Loucy (cell line): ENCODE data around the gene NGEF.

Experiments
- H2AFZ ChIP-seq: fragments of 200-600 bp; sonication (generic); 2 replicates; pipeline ENCODE4 v1.6.0; 2016; ENCODE audit warnings: antibody characterized with exemption, mild to moderate bottlenecking, low read length, moderate library complexity
- H3F3A ChIP-seq: fragments of 200-600 bp; 2 replicates; pipeline ENCODE4 v1.6.0; 2016; ENCODE audit warnings: antibody characterized with exemption, low read depth, mild to moderate bottlenecking
- H3K27me3 ChIP-seq: fragments of 200-600 bp; sonication (generic); 2 replicates; pipeline ENCODE4 v1.6.1; 2014; ENCODE audit warnings: low read length, mild to moderate bottlenecking; ENCODE audit not compliant: insufficient read depth, poor library complexity, severe bottlenecking
- H3K36me3 ChIP-seq: fragments of 200-600 bp; sonication (generic); 2 replicates; pipeline ENCODE4 v1.6.1; 2016; ENCODE audit warnings: low read length; ENCODE audit not compliant: insufficient read depth
- H3K4me1 ChIP-seq: fragments of 200-600 bp; sonication (generic); 2 replicates; pipeline ENCODE4 v1.5.1; 2014; ENCODE audit warnings: low read length, mild to moderate bottlenecking; ENCODE audit not compliant: insufficient read depth, poor library complexity, severe bottlenecking
- H3K4me2 ChIP-seq: fragments of 200-600 bp; sonication (generic); 2 replicates; pipeline ENCODE4 v1.6.0; 2014; ENCODE audit warnings: antibody characterized with exemption, low read length, low read depth, mild to moderate bottlenecking; ENCODE audit not compliant: poor library complexity, severe bottlenecking
- H3K4me3 ChIP-seq: fragments of 200-600 bp; sonication (generic); 2 replicates; pipeline ENCODE4 v1.5.1; 2014; ENCODE audit warnings: low read length, mild to moderate bottlenecking, mixed read lengths; ENCODE audit not compliant: poor library complexity, severe bottlenecking
- H3K79me2 ChIP-seq: fragments of 200-600 bp; sonication (generic); 2 replicates; pipeline ENCODE4 v1.6.1; 2014; ENCODE audit warnings: low read length; ENCODE audit not compliant: insufficient read depth
- H3K9ac ChIP-seq: fragments of 200-600 bp; sonication (generic); 2 replicates; pipeline ENCODE4 v1.6.0; 2014; ENCODE audit warnings: mild to moderate bottlenecking, low read depth, low read length, moderate library complexity; ENCODE audit not compliant: poor library complexity, severe bottlenecking
- H3K9me2 ChIP-seq: fragments of 200-600 bp; sonication (generic); replicated peaks from 2 replicates; pipeline ENCODE4 v1.6.1; 2016; ENCODE audit warnings: low read depth, low read length, mixed read lengths
- H3K9me3 ChIP-seq: fragments of 200-600 bp; sonication (generic); 2 replicates; pipeline ENCODE4 v1.6.1; 2014; ENCODE audit warnings: mild to moderate bottlenecking, antibody characterized with exemption, low read length, low read depth; ENCODE audit not compliant: insufficient read depth
- H4K20me1 ChIP-seq: fragments of 200-600 bp; sonication (generic); 2 replicates; pipeline ENCODE4 v1.6.0; 2014; ENCODE audit warnings: antibody characterized with exemption, low read length, mild to moderate bottlenecking; ENCODE audit not compliant: insufficient read depth, poor library complexity, severe bottlenecking
- CTCF ChIP-seq: fragments of 200-600 bp; sonication (generic); conservative IDR thresholded peaks from 2 replicates; pipeline ENCODE4 v1.5.1; 2014; ENCODE audit warnings: mild to moderate bottlenecking, antibody characterized with exemption, low read length
- EZH2phosphoT487 ChIP-seq: fragments of 200-600 bp; IDR thresholded peaks from 2 replicates; pipeline ENCODE4 v1.6.1; 2018; ENCODE audit warnings: antibody characterized with exemption, mild to moderate bottlenecking, moderate library complexity, borderline replicate concordance

Gene NGEF

GRCh38 chr2:232850039-232850438 is 163.0 kb downstream of the NGEF start:
- Histone ChIP-seq H3F3A (no peaks in the 10 kb centered on the region), H4K20me1 (no peaks in the 10 kb centered on the region), H3K4me3 (no peak overlapping the region), H3K79me2 (no peaks in the 10 kb centered on the region), H3K9me2 (no peaks in the 10 kb centered on the region), H3K27me3 (no peaks in the 10 kb centered on the region), H3K9ac (no peak overlapping the region), H3K9me3 (no peaks in the 10 kb centered on the region), H3K36me3 (peaks cover 72% of the 10 kb centered on the region), H3K4me2 (no peak overlapping the region), H2AFZ (no peak overlapping the region), H3K4me1 (no peaks in the 10 kb centered on the region)
- TF ChIP-seq EZH2phosphoT487 = no peak

GRCh38 chr2:232846055-232846454 is 167.0 kb downstream of the NGEF start:
- no peaks in the 10 kb centered on the region for H3K79me2 ChIP-seq
- no peaks in the 10 kb centered on the region for H3K9me2 ChIP-seq
- no peak overlapping the region for H3K9ac ChIP-seq
- no peaks in the 10 kb centered on the region for H3F3A ChIP-seq
- no peaks in the 10 kb centered on the region for H3K27me3 ChIP-seq
- no peak for TF ChIP-seq EZH2phosphoT487
- H4K20me1 ChIP-seq = no peaks in the 10 kb centered on the region
- no peaks in the 10 kb centered on the region for H3K4me1 ChIP-seq
- H3K4me3 ChIP-seq = no peak overlapping the region
- no peak overlapping the region for H2AFZ ChIP-seq
- H3K4me2 ChIP-seq = no peak overlapping the region
- H3K9me3 ChIP-seq = no peaks in the 10 kb centered on the region
- peaks cover 90% of the 10 kb centered on the region for H3K36me3 ChIP-seq

GRCh38 chr2:232843834-232844233 is 169.2 kb downstream of the NGEF start:
- Histone ChIP-seq H3K27me3 (no peaks in the 10 kb centered on the region), H3K9ac (no peak overlapping the region), H3K36me3 (peaks cover 79% of the 10 kb centered on the region), H3K79me2 (no peaks in the 10 kb centered on the region), H3K9me2 (no peaks in the 10 kb centered on the region), H3K4me3 (no peak overlapping the region), H3K4me2 (no peak overlapping the region), H2AFZ (no peak overlapping the region), H4K20me1 (no peaks in the 10 kb centered on the region), H3K9me3 (no peaks in the 10 kb centered on the region), H3K4me1 (peaks cover 14% of the 10 kb centered on the region), H3F3A (no peaks in the 10 kb centered on the region)
- TF ChIP-seq EZH2phosphoT487 (no peak), CTCF (peak; percentile 45)

- Histone ChIP-seq H4K20me1 (no peaks in the 10 kb centered on the region), H3K79me2 (no peaks in the 10 kb centered on the region), H3K9me3 (no peaks in the 10 kb centered on the region), H3K9me2 (no peaks in the 10 kb centered on the region), H2AFZ (no peak overlapping the region), H3K9ac (no peak overlapping the region), H3K27me3 (no peaks in the 10 kb centered on the region), H3F3A (no peaks in the 10 kb centered on the region), H3K4me2 (no peak overlapping the region), H3K4me1 (peaks cover 24% of the 10 kb centered on the region), H3K4me3 (no peak overlapping the region), H3K36me3 (peaks cover 70% of the 10 kb centered on the region)
- TF ChIP-seq EZH2phosphoT487 (no peak), CTCF (no peak)
Observed at GRCh38 chr2:232842689-232843088, 170.4 kb downstream of the NGEF start.
